Upper lobe of left lung (tissue), 6 donors: ENCODE data around the gene CBL. TPM values are rescaled to one million over a fixed set of nuclear protein-coding genes. Genes with fewer than 3 reads are reported as not detected.
A peak's percentile ranks its signal among the peaks of the same experiment; 100 is the strongest.

ENCODE experiments used
- ATAC-seq, 2 donors: fragments of 200-7000 bp; cut with Tn5 transposase; one replicate each; pipeline ENCODE4 v1.9.1; 2022; ENCODE audit warnings: mild to moderate bottlenecking in 2 of 2, moderate library complexity in 2 of 2; ENCODE audit not compliant: low FRiP score in 2 of 2
- DNase-seq, 2 donors: peaks; one replicate each; pipeline ENCODE4 v3.0.0-alpha.2; 2019 to 2020
- H3K27ac ChIP-seq, 4 donors: fragments of 200-600 bp; sonication (generic); one replicate each; pipeline ENCODE4 v1.5.1; 2016 to 2019
- H3K27me3 ChIP-seq, 4 donors: fragments of 200-600 bp; sonication (generic); one replicate each; pipeline ENCODE4 v1.5.1; 2017 to 2019
- H3K36me3 ChIP-seq, 4 donors: fragments of 200-600 bp; sonication (generic); one replicate each; pipeline ENCODE4 v1.5.1; 2016 to 2019
- H3K4me1 ChIP-seq, 4 donors: fragments of 200-600 bp; sonication (generic); one replicate each; pipeline ENCODE4 v1.5.1; 2018 to 2019
- H3K4me3 ChIP-seq, 4 donors: fragments of 200-600 bp; sonication (generic); one replicate each; pipeline ENCODE4 v1.5.1; 2017 to 2019; ENCODE audit warnings: mild to moderate bottlenecking in 2 of 4, moderate library complexity in 1 of 4
- H3K9me3 ChIP-seq, 4 donors: fragments of 200-600 bp; sonication (generic); one replicate each; pipeline ENCODE4 v1.5.1; 2018 to 2019
- EP300 ChIP-seq, 4 donors: sonication (generic); formaldehyde crosslinking; IDR thresholded peaks; one replicate each; pipeline ENCODE4 v1.5.1; 2017; ENCODE audit warnings: antibody characterized with exemption in 4 of 4, control low read depth in 2 of 4
- POLR2A ChIP-seq, 4 donors: fragments of 450-650 bp; IDR thresholded peaks; one replicate each; pipeline ENCODE4 v1.5.1; 2016 to 2017; ENCODE audit warnings: antibody characterized with exemption in 4 of 4, mild to moderate bottlenecking in 2 of 4
- POLR2AphosphoS5 ChIP-seq, 2 donors: sonication (generic); formaldehyde crosslinking; IDR thresholded peaks; one replicate each; pipeline ENCODE4 v1.5.1; 2017; ENCODE audit warnings: antibody characterized with exemption in 2 of 2
- WGBS, 2 donors: methylation state at CpG; one replicate each; pipeline ENCODE4 v1.1.5; 2017 to 2018; 5-methylcytosine and 5-hydroxymethylcytosine counted together
- total RNA-seq, 6 donors: library from RNA; depleted of rRNA in 4 of 6; stranded (reverse); fragments of >200 nt in 4 of 6; gene quantifications; one replicate each; pipeline versions ENCODE4 v1.1.0 to v1.2.1, GENCODE V29; 2016 to 2021
- TF ChIP-seq, protein P1 (sequence below), 6 experiments: fragments of 450-650 bp in 4 of 6; fragments of 200-600 bp in 2 of 6; sonication (generic) in 2 of 6; IDR thresholded peaks; one replicate each; pipeline ENCODE4 v1.5.1; 2016 to 2019; ENCODE audit warnings: antibody characterized with exemption in 6 of 6
- donor health status: DM: no; HTN: no; CAD: no; lungs with moderate emphysema.
- donor health status: DM: no; HTN: yes; CAD: no; lungs with severe emphysema.

The CBL gene
- total RNA-seq, 6 donors from 2014 or later: 15.4 to 32.2 (median 18.9) TPM

DNA sequence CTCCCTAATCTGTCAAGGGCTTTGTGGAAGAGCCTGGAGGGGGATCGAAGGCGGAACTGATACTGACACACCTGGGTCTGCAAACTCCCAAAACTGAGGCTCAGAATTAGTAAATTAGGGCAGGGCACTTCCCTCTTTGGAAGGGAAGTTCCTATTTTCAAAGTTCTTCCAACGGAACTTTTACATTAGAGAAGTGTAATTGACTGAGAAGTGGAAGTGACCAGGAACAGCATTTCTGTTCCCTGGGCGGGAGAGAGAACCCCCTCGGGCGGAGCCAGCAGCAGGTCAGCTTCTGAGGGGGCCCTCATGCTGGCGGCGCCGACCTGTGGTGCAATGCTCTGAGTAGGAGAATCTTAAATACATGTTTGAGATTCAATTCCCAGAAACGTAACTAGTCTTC lies 1.1 kb upstream of the CBL start:
- no peaks in the 10 kb centered on the region for H3K27me3 ChIP-seq
- H3K9me3 ChIP-seq: no peaks in the 10 kb centered on the region
- peak overlapping the region in 3 of 4 donors; percentile 93 to 99 (median 98) for H3K4me3 ChIP-seq
- H3K27ac ChIP-seq: peak overlapping the region; percentile 94 to 97 (median 94)
- no peaks in the 10 kb centered on the region for H3K36me3 ChIP-seq
- ATAC-seq: peak in 1 of 2 donors; percentile 21
- no peak for TF ChIP-seq EP300 (IDR thresholded peaks at IDR 0.05)
- TF ChIP-seq, protein P1, sequence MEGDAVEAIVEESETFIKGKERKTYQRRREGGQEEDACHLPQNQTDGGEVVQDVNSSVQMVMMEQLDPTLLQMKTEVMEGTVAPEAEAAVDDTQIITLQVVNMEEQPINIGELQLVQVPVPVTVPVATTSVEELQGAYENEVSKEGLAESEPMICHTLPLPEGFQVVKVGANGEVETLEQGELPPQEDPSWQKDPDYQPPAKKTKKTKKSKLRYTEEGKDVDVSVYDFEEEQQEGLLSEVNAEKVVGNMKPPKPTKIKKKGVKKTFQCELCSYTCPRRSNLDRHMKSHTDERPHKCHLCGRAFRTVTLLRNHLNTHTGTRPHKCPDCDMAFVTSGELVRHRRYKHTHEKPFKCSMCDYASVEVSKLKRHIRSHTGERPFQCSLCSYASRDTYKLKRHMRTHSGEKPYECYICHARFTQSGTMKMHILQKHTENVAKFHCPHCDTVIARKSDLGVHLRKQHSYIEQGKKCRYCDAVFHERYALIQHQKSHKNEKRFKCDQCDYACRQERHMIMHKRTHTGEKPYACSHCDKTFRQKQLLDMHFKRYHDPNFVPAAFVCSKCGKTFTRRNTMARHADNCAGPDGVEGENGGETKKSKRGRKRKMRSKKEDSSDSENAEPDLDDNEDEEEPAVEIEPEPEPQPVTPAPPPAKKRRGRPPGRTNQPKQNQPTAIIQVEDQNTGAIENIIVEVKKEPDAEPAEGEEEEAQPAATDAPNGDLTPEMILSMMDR (IDR thresholded peaks at IDR 0.05): no peak
- no peak for TF ChIP-seq POLR2A (IDR thresholded peaks at IDR 0.05)
- TF ChIP-seq POLR2AphosphoS5 (IDR thresholded peaks at IDR 0.05): no peak
- WGBS, 2 donors: 43 to 45% methylated on average over 10 of the region's 10 CpGs
- peaks cover 4 to 31% (median 19%) of the 10 kb centered on the region in 4 donors for H3K4me1 ChIP-seq
- peak; percentile 39 to 80 for DNase-seq

GRCh38 chr11:119206511-119207414 lies 624 bp downstream of the CBL start:
- TF ChIP-seq POLR2AphosphoS5 (IDR thresholded peaks at IDR 0.05): peak in 1 of 2 donors; percentile 4
- TF ChIP-seq, protein P1 (IDR thresholded peaks at IDR 0.05): no peak
- Histone ChIP-seq H3K36me3 (no peaks in the 10 kb centered on the region), H3K4me1 (peaks cover 4 to 31% (median 19%) of the 10 kb centered on the region in 4 donors), H3K27ac (peak overlapping the region; percentile 94 to 97 (median 94)), H3K4me3 (peak overlapping the region; percentile 84 to 99 (median 96)), H3K9me3 (no peaks in the 10 kb centered on the region), H3K27me3 (no peaks in the 10 kb centered on the region)
- DNase-seq (peak; percentile 42 to 92), ATAC-seq (peak; percentile 5 to 54)
- 1% methylated on average over 24 to 28 of the region's 41 CpGs for WGBS, 2 donors

- DNase-seq (no peak), ATAC-seq (no peak)
- Histone ChIP-seq H3K36me3 (no peaks in the 10 kb centered on the region), H3K4me1 (peaks cover 4 to 32% (median 19%) of the 10 kb centered on the region in 4 donors), H3K27me3 (no peaks in the 10 kb centered on the region), H3K27ac (peak overlapping the region; percentile 94 to 97 (median 94)), H3K9me3 (no peaks in the 10 kb centered on the region), H3K4me3 (peak overlapping the region in 3 of 4 donors; percentile 93 to 99 (median 98))
- 22% methylated on average over 11 of the region's 11 CpGs for WGBS, 2 donors
- TF ChIP-seq EP300 (IDR thresholded peaks at IDR 0.05) (no peak), POLR2AphosphoS5 (IDR thresholded peaks at IDR 0.05) (no peak), POLR2A (IDR thresholded peaks at IDR 0.05) (no peak)
- TF ChIP-seq, protein P1 (IDR thresholded peaks at IDR 0.05): no peak
These were observed 1.3 kb downstream of the CBL start for GRCh38 chr11:119207415-119207960.

DNA sequence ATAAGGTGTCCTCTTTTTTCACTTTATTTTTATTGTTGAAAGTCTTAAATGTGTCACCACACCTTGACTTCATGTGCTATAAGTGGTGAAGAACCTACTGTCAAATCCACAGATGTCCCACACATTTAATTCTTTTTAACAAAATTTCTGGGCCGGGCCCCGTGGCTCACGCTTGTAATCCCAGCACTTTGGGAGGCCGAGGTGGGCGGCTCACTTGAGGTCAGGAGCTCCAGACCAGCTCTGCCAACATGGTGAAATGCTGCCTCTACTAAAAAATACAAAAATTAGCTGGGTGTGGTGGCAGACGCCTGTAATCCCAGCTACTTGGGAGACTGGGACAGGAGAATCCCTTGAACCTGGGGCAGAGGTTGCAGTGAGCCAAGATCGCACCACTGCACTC lies 3.0 kb downstream of the CBL start:
- no peak for ATAC-seq
- Histone ChIP-seq H3K4me3 (no peak overlapping the region), H3K27me3 (no peaks in the 10 kb centered on the region), H3K27ac (no peak overlapping the region), H3K9me3 (no peaks in the 10 kb centered on the region), H3K4me1 (peaks cover 4 to 40% (median 22%) of the 10 kb centered on the region in 4 donors), H3K36me3 (no peaks in the 10 kb centered on the region)
- WGBS, 2 donors: 92 to 93% methylated on average over 7 of the region's 7 CpGs
- TF ChIP-seq POLR2A (IDR thresholded peaks at IDR 0.05) (no peak), POLR2AphosphoS5 (IDR thresholded peaks at IDR 0.05) (no peak)
- no peak for DNase-seq

GRCh38 chr11:119210050-119210449 lies 3.9 kb downstream of the CBL start:
- H3K27me3 ChIP-seq: no peaks in the 10 kb centered on the region

More at GRCh38 chr11:119210050-119210449, 3.9 kb downstream of the CBL start:
- Histone ChIP-seq H3K27ac (no peak overlapping the region), H3K4me1 (peaks cover 4 to 36% (median 21%) of the 10 kb centered on the region in 4 donors), H3K9me3 (no peaks in the 10 kb centered on the region), H3K4me3 (no peak overlapping the region), H3K36me3 (no peaks in the 10 kb centered on the region)
- DNase-seq: no peak
- TF ChIP-seq, protein P1 (IDR thresholded peaks at IDR 0.05): no peak
- TF ChIP-seq POLR2A (IDR thresholded peaks at IDR 0.05) (no peak), EP300 (IDR thresholded peaks at IDR 0.05) (no peak), POLR2AphosphoS5 (IDR thresholded peaks at IDR 0.05) (no peak)
- 62 to 83% methylated on average over 3 of the region's 3 CpGs for WGBS, 2 donors
- no peak for ATAC-seq
